HEK293T (cell line): ENCODE data around the gene PIAS3.

Experiments used
- CTCF ChIA-PET: fragments of 350-600 bp; formaldehyde crosslinking; extraction: SDS; loops from one replicate; lab custom pipeline; 2021; ENCODE audit warnings: antibody characterized with exemption, inconsistent platforms; lab: Yijun Ruan, JAX
- POLR2A ChIA-PET: fragments of 350-600 bp; formaldehyde crosslinking; extraction: SDS; loops from one replicate; lab custom pipeline; 2020; ENCODE audit warnings: antibody characterized with exemption, inconsistent platforms; lab: Yijun Ruan, JAX
- DNase-seq: peaks from one replicate; pipeline ENCODE4 v3.0.0; 2012; ENCODE audit warnings: mixed read lengths; ENCODE audit errors: extremely low spot score
- ARNT ChIP-seq: fragments of 450-650 bp; IDR thresholded peaks from 2 replicates; pipeline ENCODE4 v1.6.1; 2017; ENCODE audit warnings: mild to moderate bottlenecking
- BHLHE40 ChIP-seq: fragments of 450-650 bp; IDR thresholded peaks from 2 replicates; pipeline ENCODE4 v1.6.1; 2016; ENCODE audit warnings: mild to moderate bottlenecking, moderate library complexity, borderline replicate concordance
- CTBP1 ChIP-seq: fragments of 450-650 bp; IDR thresholded peaks from 2 replicates; pipeline ENCODE4 v1.6.1; 2016; ENCODE audit warnings: borderline replicate concordance
- ELF4 ChIP-seq: fragments of 450-650 bp; IDR thresholded peaks from 2 replicates; pipeline ENCODE4 v1.6.1; 2017; ENCODE audit warnings: antibody characterized with exemption
- FOXA1 ChIP-seq: fragments of 450-650 bp; IDR thresholded peaks from 2 replicates; pipeline ENCODE4 v1.6.1; 2016; ENCODE audit warnings: mild to moderate bottlenecking
- FOXK2 ChIP-seq: fragments of 450-650 bp; IDR thresholded peaks from 2 replicates; pipeline ENCODE4 v1.6.1; 2016; ENCODE audit warnings: mild to moderate bottlenecking
- FOXM1 ChIP-seq: fragments of 450-650 bp; IDR thresholded peaks from 2 replicates; pipeline ENCODE4 v1.6.1; 2017; ENCODE audit warnings: mild to moderate bottlenecking, borderline replicate concordance
- HDGF ChIP-seq: fragments of 450-650 bp; IDR thresholded peaks from 2 replicates; pipeline ENCODE4 v1.6.1; 2017; ENCODE audit warnings: antibody characterized with exemption, borderline replicate concordance
- L3MBTL2 ChIP-seq: fragments of 450-650 bp; conservative IDR thresholded peaks from 2 replicates; pipeline ENCODE4 v1.6.1; 2016; ENCODE audit warnings: mild to moderate bottlenecking
- LEF1 ChIP-seq: fragments of 450-650 bp; IDR thresholded peaks from 2 replicates; pipeline ENCODE4 v1.6.1; 2017; ENCODE audit warnings: mild to moderate bottlenecking, borderline replicate concordance
- NFRKB ChIP-seq: fragments of 450-650 bp; IDR thresholded peaks from 2 replicates; pipeline ENCODE4 v1.6.1; 2016; ENCODE audit warnings: mild to moderate bottlenecking, moderate library complexity
- SP1 ChIP-seq: fragments of 450-650 bp; IDR thresholded peaks from 2 replicates; pipeline ENCODE4 v1.6.1; 2017
- SUZ12 ChIP-seq: fragments of 450-650 bp; IDR thresholded peaks from 2 replicates; pipeline ENCODE4 v1.6.1; 2016; ENCODE audit warnings: mild to moderate bottlenecking
- TARDBP ChIP-seq: fragments of 450-650 bp; IDR thresholded peaks from 2 replicates; pipeline ENCODE4 v1.6.1; 2016
- ZNF384 ChIP-seq: fragments of 450-650 bp; IDR thresholded peaks from 2 replicates; pipeline ENCODE4 v1.6.1; 2016
- TF ChIP-seq, protein P1 (sequence below): fragments of 450-650 bp; IDR thresholded peaks from 2 replicates; pipeline ENCODE4 v1.6.1; 2016

PIAS3 gene

GRCh38 chr1:145889722-145890121, 30.8 kb upstream of the PIAS3 start:
- POLR2A ChIA-PET: no interaction called here
- DNase-seq: no peak
- TF ChIP-seq HDGF (no peak), ARNT (no peak), SUZ12 (no peak), FOXK2 (no peak), TARDBP (no peak), ZNF384 (no peak), CTBP1 (no peak)
- CTCF ChIA-PET: no interaction called here

- no peak for DNase-seq
- ChIA-PET CTCF (interaction anchor here (0.5 to 2.7 kb wide), 2 partner anchors 42 to 89 kb away, joined by 4 to 8 read pairs; partner anchors contain the start of gene NUDT17), POLR2A (interaction anchor here (1.0 to 2.8 kb wide), 2 partner anchors 15 to 29 kb away, joined by 3 to 16 read pairs; partner anchors contain the start of gene PIAS3)
- TF ChIP-seq SP1 (no peak), ARNT (no peak), L3MBTL2 (no peak), NFRKB (no peak), ZNF384 (no peak), HDGF (no peak), ELF4 (no peak), FOXM1 (no peak), TARDBP (no peak), BHLHE40 (no peak), CTBP1 (no peak), LEF1 (no peak), SUZ12 (no peak), FOXA1 (no peak), FOXK2 (no peak)
- TF ChIP-seq, protein P1, sequence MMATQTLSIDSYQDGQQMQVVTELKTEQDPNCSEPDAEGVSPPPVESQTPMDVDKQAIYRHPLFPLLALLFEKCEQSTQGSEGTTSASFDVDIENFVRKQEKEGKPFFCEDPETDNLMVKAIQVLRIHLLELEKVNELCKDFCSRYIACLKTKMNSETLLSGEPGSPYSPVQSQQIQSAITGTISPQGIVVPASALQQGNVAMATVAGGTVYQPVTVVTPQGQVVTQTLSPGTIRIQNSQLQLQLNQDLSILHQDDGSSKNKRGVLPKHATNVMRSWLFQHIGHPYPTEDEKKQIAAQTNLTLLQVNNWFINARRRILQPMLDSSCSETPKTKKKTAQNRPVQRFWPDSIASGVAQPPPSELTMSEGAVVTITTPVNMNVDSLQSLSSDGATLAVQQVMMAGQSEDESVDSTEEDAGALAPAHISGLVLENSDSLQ: no peak
Measured at GRCh38 chr1:145887631-145888030, 28.8 kb upstream of the PIAS3 start.

- ChIA-PET POLR2A (interaction anchor here (2.8 kb wide), 1 partner anchor 28 kb away, joined by 16 read pairs; the partner anchor contains the start of gene PIAS3), CTCF (interaction anchor here (0.6 to 2.7 kb wide), 3 partner anchors 41 to 141 kb away, joined by 4 to 8 read pairs (median 4); partner anchors contain the start of gene NUDT17)
Measured at GRCh38 chr1:145886816-145887215, 27.9 kb upstream of the PIAS3 start.

DNA sequence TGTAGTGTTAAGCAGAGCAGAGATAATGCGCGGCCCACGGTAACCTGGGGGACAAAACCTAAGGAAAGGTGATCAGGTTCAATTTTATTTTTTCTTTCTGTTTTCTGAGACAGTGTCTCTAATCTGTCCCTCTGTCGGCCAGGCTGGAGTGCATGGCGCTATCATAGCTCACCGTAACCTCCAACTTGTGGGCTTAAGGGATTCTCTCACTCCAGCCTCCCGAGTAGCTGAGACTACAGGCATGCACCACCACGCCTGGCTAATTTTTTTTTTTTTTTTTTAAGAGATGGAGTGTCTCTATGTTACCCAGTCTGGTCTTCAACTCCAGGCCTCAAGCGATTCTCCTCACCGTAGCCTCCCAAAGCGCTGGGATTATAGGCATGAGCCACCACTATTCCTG, 27.5 kb upstream of the PIAS3 start:
- no peak for DNase-seq
- ChIA-PET POLR2A (interaction anchor here (1.0 to 2.8 kb wide), 2 partner anchors 27 to 78 kb away, joined by 4 to 16 read pairs; partner anchors contain the start of genes ANKRD34A, PIAS3 and POLR3GL), CTCF (interaction anchor here (0.6 to 2.7 kb wide), 6 partner anchors 21 to 141 kb away, joined by 3 to 8 read pairs (median 4); partner anchors contain the start of genes NUDT17 and PIAS3)
- TF ChIP-seq ZNF384 (peak; percentile 62), FOXK2 (no peak)

More at GRCh38 chr1:145886816-145887215, 27.9 kb upstream of the PIAS3 start:
- DNase-seq: no peak
- TF ChIP-seq FOXM1 (no peak), ARNT (no peak), TARDBP (no peak), ELF4 (no peak), FOXA1 (no peak), NFRKB (no peak), SP1 (no peak), ZNF384 (no peak)
- TF ChIP-seq, protein P1: no peak

DNA sequence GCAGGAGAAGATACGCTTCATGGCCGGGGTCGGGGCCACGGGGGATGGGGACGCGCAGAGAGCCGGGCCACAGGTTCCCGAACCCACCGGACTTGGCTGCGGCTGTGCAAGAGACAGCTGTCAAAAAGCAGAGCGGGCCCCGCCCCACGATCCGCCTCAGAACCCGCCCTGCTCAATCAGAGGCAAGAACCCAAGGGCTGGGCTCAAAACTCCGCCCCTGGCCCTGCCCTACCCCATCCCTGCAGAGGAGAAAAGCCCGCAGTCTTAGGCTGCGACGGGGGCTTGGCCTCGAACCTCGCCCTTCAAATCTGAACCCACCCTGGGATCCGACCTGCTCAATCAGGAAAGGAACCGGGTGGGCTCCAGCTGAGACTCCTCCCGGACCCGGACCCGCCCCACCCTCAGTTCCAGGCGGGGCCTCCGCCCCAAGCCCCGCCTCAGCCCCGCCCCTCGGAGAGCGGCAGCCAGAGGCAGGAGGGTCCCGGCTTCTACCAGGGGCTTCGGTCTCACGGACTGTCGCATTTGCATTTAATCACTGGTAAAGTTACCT, 26.9 kb upstream of the PIAS3 start, which contains the start of gene ANKRD35:
TSS of gene ANKRD35 (minus strand) at position 129 of the 550 bp plus-strand sequence. CDS start at position 21, 108 bp downstream.
- peak; percentile 95 for DNase-seq
- POLR2A ChIA-PET: interaction anchor here (1.0 to 2.8 kb wide), 2 partner anchors 27 to 78 kb away, joined by 4 to 16 read pairs; partner anchors contain the start of genes ANKRD34A, PIAS3 and POLR3GL
- CTCF ChIA-PET: interaction anchor here (0.6 to 2.7 kb wide), 5 partner anchors 22 to 82 kb away, joined by 3 to 8 read pairs (median 4); partner anchors contain the start of genes ITGA10, NUDT17 and PIAS3

GRCh38 chr1:145884675-145885074, 25.8 kb upstream of the PIAS3 start:
- CTCF ChIA-PET: no interaction called here
- POLR2A ChIA-PET: interaction anchor here (0.6 kb wide), 1 partner anchor 26 kb away, joined by 3 read pairs; the partner anchor contains the start of gene PIAS3
- TF ChIP-seq TARDBP (no peak), BHLHE40 (no peak), FOXA1 (no peak), HDGF (no peak), SUZ12 (no peak), FOXK2 (no peak), LEF1 (no peak), L3MBTL2 (no peak), CTBP1 (no peak), NFRKB (no peak), ZNF384 (no peak), FOXM1 (no peak)
- DNase-seq: no peak

More for the DNA sequence above, 26.9 kb upstream of the PIAS3 start, which contains the start of gene ANKRD35:
- TF ChIP-seq ARNT (no peak), FOXM1 (no peak), FOXK2 (no peak), ZNF384 (no peak), TARDBP (no peak), CTBP1 (no peak), LEF1 (no peak), L3MBTL2 (no peak), SP1 (peak; percentile 41; the same call in 1 of the 2 replicates), SUZ12 (no peak)
- TF ChIP-seq, protein P1: peak; percentile 46; the same call in 1 of the 2 replicates
